SK-N-MC (cell line): Measurements from ENCODE around the gene BTG4.

ENCODE experiments used
- EZH2 ChIP-seq: fragments of 200-600 bp; sonication (generic); IDR thresholded peaks from one replicate; pipeline ENCODE4 v1.6.1; 2017; ENCODE audit warnings: antibody characterized with exemption
- FOXP2 ChIP-seq: optimal IDR thresholded peaks from 2 replicates; pipeline ENCODE3; 2011; ENCODE audit warnings: mild to moderate bottlenecking, moderate library complexity; ENCODE audit not compliant: insufficient read depth; ENCODE audit errors: extremely low read length, control extremely low read depth

DNA sequence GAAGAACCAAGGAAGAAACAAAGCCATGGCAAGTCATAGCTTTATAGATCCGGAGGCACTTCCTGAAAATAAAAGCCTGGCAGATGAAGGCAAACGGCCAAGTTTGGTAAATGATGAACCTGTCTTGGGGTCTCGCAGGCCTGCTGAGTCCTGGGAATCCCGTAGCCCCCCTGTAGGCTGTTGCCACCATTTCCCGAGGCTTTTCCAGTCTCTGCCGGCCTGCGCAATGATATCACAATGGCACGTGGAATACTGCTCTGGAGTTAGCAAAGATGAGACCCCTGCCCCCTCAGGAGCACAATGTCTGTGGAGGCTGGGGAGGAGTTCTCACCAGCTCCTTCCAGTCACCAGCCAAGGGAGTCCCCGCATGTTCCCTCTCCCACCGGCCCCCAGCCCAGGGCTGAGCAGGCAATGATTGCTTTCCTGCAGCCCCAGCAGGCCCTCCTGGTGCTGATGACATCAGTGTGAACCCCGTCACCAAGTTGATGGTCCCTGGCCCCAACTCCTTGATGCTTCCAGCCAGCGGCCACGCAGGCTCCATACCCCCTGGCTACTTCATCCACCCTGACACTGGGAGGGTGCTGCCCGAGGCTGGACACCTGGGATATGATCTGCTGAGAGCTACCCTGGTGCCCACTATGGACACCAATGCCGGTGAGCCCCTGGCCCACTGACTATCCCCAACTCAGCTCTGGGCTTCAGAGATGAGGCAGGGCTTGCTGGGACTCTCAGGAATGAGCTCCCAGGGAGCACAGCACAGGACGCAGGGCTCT is 55.9 kb downstream of the BTG4 start:
- TF ChIP-seq EZH2 (no peak), FOXP2 (no peak)
